LNCAP (cell line): ENCODE data around the gene TKFC.

Source experiments
- TF ChIP-seq, protein P1 (sequence below): fragments of 450-650 bp; IDR thresholded peaks from 2 replicates; pipeline ENCODE4 v1.5.1; 2017; ENCODE audit warnings: mild to moderate bottlenecking

TKFC gene

DNA sequence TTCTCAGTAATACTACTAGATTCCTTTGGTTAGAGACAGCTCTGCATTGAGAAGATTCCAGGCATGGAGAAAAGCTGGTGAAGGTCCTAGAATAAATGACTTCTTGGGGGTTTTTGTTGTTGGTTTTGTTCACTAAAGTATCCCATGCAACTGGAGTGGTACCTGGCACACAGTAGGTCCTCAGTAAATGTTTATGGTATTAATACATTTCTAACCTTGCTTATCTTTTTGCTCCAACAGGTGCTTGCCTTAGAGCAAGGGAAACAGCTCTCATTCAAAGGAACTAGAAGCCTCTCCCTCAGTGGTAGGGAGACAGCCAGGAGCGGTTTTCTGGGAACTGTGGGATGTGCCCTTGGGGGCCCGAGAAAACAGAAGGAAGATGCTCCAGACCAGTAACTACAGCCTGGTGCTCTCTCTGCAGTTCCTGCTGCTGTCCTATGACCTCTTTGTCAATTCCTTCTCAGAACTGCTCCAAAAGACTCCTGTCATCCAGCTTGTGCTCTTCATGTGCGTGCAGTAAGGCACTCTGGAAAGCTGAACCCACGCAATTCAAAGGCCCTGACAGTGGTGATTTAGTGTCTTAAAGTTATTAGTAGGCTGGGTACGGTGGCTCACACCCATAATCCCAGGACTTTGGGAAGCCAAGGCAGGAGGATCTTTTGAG, 31.1 kb downstream of the TKFC start:
- TF ChIP-seq, protein P1, sequence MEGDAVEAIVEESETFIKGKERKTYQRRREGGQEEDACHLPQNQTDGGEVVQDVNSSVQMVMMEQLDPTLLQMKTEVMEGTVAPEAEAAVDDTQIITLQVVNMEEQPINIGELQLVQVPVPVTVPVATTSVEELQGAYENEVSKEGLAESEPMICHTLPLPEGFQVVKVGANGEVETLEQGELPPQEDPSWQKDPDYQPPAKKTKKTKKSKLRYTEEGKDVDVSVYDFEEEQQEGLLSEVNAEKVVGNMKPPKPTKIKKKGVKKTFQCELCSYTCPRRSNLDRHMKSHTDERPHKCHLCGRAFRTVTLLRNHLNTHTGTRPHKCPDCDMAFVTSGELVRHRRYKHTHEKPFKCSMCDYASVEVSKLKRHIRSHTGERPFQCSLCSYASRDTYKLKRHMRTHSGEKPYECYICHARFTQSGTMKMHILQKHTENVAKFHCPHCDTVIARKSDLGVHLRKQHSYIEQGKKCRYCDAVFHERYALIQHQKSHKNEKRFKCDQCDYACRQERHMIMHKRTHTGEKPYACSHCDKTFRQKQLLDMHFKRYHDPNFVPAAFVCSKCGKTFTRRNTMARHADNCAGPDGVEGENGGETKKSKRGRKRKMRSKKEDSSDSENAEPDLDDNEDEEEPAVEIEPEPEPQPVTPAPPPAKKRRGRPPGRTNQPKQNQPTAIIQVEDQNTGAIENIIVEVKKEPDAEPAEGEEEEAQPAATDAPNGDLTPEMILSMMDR: no peak

DNA sequence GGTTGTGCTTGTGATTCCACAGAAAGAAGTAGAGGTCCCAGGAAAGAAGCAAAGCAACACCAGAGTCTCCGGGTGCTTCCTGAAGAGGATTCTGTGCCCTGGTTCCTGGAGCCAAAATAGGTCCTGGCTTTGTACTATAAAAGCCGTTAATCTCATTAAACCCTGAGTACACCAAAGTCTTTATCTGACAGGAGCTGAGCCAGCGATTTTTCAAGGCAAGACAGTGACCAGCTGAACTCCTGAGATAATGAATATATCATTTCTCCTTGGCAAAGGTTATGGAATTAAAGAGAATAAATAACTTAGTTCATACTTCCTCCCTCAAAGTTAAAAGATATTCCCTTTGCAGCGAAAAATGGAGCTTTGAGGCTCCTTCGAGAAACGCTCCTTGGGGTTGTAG, 34.4 kb downstream of the TKFC start:
- TF ChIP-seq, protein P1: no peak

DNA sequence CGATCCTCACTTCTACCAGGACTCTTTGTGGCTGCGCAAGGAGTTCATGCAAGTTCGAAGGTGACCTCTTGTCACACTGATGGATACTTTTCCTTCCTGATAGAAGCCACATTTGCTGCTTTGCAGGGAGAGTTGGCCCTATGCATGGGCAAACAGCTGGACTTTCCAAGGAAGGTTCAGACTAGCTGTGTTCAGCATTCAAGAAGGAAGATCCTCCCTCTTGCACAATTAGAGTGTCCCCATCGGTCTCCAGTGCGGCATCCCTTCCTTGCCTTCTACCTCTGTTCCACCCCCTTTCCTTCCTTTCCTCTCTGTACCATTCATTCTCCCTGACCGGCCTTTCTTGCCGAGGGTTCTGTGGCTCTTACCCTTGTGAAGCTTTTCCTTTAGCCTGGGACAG, 35.6 kb downstream of the TKFC start:
- TF ChIP-seq, protein P1: no peak

DNA sequence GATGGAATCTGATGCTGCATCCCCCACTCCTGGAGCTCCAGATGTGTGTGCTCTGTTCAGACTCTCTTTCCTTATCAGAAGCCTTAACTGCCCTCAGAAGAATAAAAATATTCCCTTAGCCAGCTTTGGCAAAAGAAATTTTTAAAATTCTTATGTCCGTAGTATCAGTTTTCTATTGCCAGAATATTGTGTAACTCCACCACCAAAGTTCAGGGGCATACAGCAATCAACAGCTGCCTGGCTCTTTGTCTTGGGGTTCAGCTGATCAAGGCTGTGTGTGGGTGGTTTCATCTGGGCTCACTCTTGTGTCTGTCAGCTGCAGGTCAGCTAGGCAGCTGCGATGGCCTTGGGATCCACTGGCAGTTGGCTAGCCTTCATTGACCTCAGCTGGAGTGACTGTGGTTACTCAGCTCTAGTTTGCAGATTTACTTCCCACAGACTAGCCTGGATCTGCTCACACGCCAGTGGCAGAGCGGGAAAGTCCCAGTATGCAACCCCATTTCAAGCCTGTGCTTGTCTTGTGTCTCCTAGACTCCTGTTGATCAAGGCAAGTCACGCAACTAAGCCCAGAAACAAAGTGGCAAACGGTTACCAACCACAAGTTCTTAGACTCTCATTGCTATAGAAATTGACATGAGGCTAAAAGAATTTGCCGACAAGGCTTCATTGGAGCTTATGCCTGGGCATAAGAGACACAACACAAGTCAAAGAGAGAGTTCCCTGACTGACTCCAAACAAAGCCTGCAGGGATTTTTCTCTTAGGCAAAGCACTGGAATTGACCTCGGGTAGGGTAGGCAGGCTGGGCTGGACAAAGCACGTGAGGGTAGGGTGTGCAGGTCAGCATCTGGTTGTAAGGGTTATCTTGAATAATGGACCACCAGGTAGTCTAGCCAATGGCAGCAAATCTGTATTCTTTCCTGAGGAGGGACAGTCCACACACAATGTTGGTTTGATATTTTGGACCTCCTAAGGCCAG, 36.6 kb downstream of the TKFC start:
- TF ChIP-seq, protein P1: no peak

DNA sequence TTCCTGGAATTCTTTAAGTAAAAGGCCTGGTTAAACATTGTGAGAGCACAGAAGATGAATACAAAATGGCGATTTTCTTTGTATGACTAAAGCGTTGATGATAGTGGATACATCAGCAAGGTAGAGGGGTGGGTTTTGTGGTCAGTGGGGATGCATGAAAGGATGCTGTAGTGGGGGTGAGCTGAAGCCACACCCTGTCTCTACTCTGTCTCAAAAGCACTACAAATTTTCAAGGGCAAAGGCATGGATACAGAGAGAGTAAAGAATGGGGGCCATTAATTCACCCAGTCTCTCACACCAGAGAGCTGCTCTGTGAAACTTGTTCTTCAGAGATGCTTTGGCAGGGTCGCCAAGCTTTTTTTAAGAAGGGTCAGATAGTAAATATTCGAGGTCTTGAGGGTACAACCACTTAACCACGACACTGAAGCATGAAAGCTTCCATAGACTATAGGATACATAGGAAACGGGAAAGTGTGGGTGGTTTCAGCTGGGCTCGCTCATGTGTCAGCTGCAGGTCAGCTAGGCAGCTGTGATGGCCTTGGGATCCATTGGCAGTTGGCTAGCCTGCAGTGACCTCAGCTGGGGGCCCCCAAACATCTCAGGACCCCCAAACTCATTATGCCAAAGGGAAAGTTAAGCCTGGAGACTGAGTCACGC, 37.4 kb downstream of the TKFC start:
- TF ChIP-seq, protein P1: no peak

DNA sequence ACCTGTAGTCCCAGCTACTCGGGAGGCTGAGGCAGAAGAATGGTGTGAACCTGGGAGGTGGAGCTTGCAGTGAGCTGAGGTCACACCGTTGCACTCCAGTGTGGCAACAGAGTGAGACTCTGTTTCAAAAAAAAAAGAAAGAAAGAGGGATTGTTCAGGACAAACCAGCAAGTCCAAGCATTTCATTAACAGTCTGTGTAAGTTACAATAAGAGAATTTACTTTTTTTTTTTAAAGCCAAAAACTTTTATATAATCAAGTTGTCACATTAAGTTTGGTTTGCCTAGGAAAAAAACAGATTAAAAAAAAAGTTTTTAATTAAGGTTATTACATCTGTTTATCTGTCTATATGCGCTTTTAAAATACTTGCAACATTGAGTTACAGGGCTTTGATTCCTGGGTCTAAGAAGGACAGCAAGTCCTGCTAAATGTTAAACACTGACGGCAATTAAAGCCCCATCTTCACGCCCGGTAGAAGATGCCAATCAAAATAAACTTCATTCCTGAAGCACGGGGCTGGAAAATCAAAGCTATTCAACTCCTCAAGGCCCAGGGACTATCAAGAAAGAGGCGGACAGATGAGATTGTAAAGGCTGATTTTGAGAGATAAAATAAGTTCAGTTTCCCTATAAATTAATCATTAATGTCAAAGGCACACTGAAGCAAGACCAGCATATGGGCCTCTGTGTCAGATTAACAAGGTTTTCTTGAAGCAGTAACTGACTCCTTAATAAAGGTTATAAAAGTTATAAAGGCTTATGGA, 39.8 kb downstream of the TKFC start:
- TF ChIP-seq, protein P1: no peak

DNA sequence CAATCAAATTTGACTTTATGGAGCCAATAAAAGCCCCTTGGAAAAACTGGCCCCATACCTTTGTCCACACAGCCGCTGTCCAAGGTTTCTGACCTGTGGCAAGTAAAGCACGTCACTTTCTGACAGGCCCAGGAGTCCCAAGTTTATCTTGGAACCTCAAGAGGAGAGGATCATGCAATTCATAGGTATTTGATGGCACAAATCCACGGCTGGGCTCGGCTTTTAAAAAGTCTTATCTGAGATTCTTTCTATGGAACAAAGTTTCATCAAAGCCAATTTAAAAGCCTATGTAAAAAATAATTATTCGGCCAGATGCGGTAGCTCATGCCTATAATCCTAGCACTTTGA, 42.7 kb downstream of the TKFC start:
- TF ChIP-seq, protein P1: no peak
